ENCODE measurements around the gene ARSK. TPM values are rescaled to one million over a fixed set of nuclear protein-coding genes. Genes with fewer than 3 reads are reported as not detected.

Gene ARSK
- total and polyA plus RNA-seq, 10 of the 15 experiments (the other 5 are each of a cell fraction or from before 2014, with no cell fraction given) = 1.6 to 9.5 (median 5.8) TPM

DNA sequence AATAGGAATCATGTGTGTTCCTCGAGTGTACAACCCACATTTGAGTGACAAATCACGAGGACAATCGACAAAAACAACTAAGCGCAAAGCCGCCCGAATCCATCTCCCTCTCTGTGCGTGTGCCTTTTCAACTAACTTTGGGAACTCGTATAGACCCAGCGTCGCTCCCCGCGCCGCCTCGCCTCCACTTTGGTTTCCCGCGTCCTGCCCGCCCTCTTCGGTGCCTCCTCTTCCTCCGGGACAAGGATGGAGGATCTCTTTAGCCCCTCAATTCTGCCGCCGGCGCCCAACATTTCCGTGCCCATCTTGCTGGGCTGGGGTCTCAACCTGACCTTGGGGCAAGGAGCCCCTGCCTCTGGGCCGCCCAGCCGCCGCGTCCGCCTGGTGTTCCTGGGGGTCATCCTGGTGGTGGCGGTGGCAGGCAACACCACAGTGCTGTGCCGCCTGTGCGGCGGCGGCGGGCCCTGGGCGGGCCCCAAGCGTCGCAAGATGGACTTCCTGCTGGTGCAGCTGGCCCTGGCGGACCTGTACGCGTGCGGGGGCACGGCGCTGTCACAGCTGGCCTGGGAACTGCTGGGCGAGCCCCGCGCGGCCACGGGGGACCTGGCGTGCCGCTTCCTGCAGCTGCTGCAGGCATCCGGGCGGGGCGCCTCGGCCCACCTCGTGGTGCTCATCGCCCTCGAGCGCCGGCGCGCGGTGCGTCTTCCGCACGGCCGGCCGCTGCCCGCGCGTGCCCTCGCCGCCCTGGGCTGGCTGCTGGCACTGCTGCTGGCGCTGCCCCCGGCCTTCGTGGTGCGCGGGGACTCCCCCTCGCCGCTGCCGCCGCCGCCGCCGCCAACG is 65.3 kb downstream of the ARSK start, which contains the start of gene GPR150 (continued):
- TF ChIP-seq, protein P1, sequence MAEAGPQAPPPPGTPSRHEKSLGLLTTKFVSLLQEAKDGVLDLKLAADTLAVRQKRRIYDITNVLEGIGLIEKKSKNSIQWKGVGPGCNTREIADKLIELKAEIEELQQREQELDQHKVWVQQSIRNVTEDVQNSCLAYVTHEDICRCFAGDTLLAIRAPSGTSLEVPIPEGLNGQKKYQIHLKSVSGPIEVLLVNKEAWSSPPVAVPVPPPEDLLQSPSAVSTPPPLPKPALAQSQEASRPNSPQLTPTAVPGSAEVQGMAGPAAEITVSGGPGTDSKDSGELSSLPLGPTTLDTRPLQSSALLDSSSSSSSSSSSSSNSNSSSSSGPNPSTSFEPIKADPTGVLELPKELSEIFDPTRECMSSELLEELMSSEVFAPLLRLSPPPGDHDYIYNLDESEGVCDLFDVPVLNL (IDR thresholded peaks at IDR 0.05; ENCODE audit: low read depth, low read length) = no peak
- no peak for TF ChIP-seq MEF2A (IDR thresholded peaks at IDR 0.05; ENCODE audit: insufficient read depth, low read depth, low read length)
- TF ChIP-seq BCL11A (IDR thresholded peaks at IDR 0.05; ENCODE audit: low read depth, low read length) = no peak
- no peak for TF ChIP-seq JUND (IDR thresholded peaks at IDR 0.05; ENCODE audit: low read depth, low read length)
- TF ChIP-seq NR2C1 (IDR thresholded peaks at IDR 0.05) = 0 out of 2 replicates have a peak, but pooled peaks have one; percentile 26
- no peak for TF ChIP-seq ZBED1 (IDR thresholded peaks at IDR 0.05; ENCODE audit: borderline replicate concordance)
- TF ChIP-seq, protein P2, sequence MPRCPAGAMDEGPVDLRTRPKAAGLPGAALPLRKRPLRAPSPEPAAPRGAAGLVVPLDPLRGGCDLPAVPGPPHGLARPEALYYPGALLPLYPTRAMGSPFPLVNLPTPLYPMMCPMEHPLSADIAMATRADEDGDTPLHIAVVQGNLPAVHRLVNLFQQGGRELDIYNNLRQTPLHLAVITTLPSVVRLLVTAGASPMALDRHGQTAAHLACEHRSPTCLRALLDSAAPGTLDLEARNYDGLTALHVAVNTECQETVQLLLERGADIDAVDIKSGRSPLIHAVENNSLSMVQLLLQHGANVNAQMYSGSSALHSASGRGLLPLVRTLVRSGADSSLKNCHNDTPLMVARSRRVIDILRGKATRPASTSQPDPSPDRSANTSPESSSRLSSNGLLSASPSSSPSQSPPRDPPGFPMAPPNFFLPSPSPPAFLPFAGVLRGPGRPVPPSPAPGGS (IDR thresholded peaks at IDR 0.05; ENCODE audit: borderline replicate concordance, insufficient read depth, low read depth, low read length, poor library complexity, severe bottlenecking) = peak; percentile 34
- 0 out of 2 replicates have a peak, but pooled peaks have one; percentile 48 for TF ChIP-seq BACH1 (IDR thresholded peaks at IDR 0.05; ENCODE audit: borderline replicate concordance)
- TF ChIP-seq, protein P3, sequence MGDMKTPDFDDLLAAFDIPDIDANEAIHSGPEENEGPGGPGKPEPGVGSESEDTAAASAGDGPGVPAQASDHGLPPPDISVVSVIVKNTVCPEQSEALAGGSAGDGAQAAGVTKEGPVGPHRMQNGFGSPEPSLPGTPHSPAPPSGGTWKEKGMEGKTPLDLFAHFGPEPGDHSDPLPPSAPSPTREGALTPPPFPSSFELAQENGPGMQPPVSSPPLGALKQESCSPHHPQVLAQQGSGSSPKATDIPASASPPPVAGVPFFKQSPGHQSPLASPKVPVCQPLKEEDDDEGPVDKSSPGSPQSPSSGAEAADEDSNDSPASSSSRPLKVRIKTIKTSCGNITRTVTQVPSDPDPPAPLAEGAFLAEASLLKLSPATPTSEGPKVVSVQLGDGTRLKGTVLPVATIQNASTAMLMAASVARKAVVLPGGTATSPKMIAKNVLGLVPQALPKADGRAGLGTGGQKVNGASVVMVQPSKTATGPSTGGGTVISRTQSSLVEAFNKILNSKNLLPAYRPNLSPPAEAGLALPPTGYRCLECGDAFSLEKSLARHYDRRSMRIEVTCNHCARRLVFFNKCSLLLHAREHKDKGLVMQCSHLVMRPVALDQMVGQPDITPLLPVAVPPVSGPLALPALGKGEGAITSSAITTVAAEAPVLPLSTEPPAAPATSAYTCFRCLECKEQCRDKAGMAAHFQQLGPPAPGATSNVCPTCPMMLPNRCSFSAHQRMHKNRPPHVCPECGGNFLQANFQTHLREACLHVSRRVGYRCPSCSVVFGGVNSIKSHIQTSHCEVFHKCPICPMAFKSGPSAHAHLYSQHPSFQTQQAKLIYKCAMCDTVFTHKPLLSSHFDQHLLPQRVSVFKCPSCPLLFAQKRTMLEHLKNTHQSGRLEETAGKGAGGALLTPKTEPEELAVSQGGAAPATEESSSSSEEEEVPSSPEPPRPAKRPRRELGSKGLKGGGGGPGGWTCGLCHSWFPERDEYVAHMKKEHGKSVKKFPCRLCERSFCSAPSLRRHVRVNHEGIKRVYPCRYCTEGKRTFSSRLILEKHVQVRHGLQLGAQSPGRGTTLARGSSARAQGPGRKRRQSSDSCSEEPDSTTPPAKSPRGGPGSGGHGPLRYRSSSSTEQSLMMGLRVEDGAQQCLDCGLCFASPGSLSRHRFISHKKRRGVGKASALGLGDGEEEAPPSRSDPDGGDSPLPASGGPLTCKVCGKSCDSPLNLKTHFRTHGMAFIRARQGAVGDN (IDR thresholded peaks at IDR 0.05) = peak; percentile 89
- TF ChIP-seq, protein P4, sequence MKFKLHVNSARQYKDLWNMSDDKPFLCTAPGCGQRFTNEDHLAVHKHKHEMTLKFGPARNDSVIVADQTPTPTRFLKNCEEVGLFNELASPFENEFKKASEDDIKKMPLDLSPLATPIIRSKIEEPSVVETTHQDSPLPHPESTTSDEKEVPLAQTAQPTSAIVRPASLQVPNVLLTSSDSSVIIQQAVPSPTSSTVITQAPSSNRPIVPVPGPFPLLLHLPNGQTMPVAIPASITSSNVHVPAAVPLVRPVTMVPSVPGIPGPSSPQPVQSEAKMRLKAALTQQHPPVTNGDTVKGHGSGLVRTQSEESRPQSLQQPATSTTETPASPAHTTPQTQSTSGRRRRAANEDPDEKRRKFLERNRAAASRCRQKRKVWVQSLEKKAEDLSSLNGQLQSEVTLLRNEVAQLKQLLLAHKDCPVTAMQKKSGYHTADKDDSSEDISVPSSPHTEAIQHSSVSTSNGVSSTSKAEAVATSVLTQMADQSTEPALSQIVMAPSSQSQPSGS (IDR thresholded peaks at IDR 0.05; ENCODE audit: low read length) = no peak
- TF ChIP-seq, protein P5, sequence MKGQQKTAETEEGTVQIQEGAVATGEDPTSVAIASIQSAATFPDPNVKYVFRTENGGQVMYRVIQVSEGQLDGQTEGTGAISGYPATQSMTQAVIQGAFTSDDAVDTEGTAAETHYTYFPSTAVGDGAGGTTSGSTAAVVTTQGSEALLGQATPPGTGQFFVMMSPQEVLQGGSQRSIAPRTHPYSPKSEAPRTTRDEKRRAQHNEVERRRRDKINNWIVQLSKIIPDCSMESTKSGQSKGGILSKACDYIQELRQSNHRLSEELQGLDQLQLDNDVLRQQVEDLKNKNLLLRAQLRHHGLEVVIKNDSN (IDR thresholded peaks at IDR 0.05; ENCODE audit: borderline replicate concordance, extremely low read length, insufficient read depth, low read depth, low read length) = peak; percentile 2
- TF ChIP-seq NBN (IDR thresholded peaks at IDR 0.05) = no peak
- TF ChIP-seq SREBF2 (IDR thresholded peaks at IDR 0.05; ENCODE audit: low read length) = no peak
- no peak for TF ChIP-seq NFIC (IDR thresholded peaks at IDR 0.05; ENCODE audit: low read depth, low read length)
- TF ChIP-seq BRCA1 (IDR thresholded peaks at IDR 0.05; ENCODE audit: low read depth, low read length) = no peak
- peak; percentile 48 for TF ChIP-seq MEF2B (IDR thresholded peaks at IDR 0.05; ENCODE audit: partially characterized antibody, poor library complexity, severe bottlenecking)
- TF ChIP-seq, protein P6, sequence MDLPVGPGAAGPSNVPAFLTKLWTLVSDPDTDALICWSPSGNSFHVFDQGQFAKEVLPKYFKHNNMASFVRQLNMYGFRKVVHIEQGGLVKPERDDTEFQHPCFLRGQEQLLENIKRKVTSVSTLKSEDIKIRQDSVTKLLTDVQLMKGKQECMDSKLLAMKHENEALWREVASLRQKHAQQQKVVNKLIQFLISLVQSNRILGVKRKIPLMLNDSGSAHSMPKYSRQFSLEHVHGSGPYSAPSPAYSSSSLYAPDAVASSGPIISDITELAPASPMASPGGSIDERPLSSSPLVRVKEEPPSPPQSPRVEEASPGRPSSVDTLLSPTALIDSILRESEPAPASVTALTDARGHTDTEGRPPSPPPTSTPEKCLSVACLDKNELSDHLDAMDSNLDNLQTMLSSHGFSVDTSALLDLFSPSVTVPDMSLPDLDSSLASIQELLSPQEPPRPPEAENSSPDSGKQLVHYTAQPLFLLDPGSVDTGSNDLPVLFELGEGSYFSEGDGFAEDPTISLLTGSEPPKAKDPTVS (IDR thresholded peaks at IDR 0.05; ENCODE audit: low read depth, low read length) = no peak
- no peak for TF ChIP-seq BMI1 (IDR thresholded peaks at IDR 0.05; ENCODE audit: borderline replicate concordance)

Data from GM12878 (cell line).